Measurements from ENCODE around the gene THRB.

GRCh38 chr3:24439021-24439420, 55.6 kb downstream of the THRB start:
- TF ChIP-seq CTCF (IDR thresholded peaks at IDR 0.05): no peak
- TF ChIP-seq POLR2A (IDR thresholded peaks at IDR 0.05): no peak

Data from vagina (tissue), 2 donors.